HCT116 (cell line): ENCODE data around the gene SMTN.

ENCODE experiments used
- CBX3 ChIP-seq: IDR thresholded peaks from 2 replicates; pipeline ENCODE4 v1.6.1; 2012; ENCODE audit warnings: low read depth
- CEBPB ChIP-seq: IDR thresholded peaks from 2 replicates; pipeline ENCODE4 v1.6.1; 2012; ENCODE audit warnings: low read depth
- CTCF ChIP-seq, 3 experiments: fragments of 200-600 bp in 1 of 3; sonication (generic) in 1 of 3; IDR thresholded peaks in 2 of 3; conservative IDR thresholded peaks in 1 of 3; 2 replicates each; pipeline ENCODE4 v1.5.1; 2012 to 2017; ENCODE audit warnings: low read depth in 2 of 3, low read length in 2 of 3, antibody characterized with exemption in 1 of 3, borderline replicate concordance in 1 of 3, control low read depth in 1 of 3, mild to moderate bottlenecking in 1 of 3, mixed read lengths in 1 of 3, mixed run types in 1 of 3, moderate library complexity in 1 of 3; ENCODE audit not compliant: insufficient read depth in 1 of 3
- EGR1 ChIP-seq: IDR thresholded peaks from 2 replicates; pipeline ENCODE4 v1.6.1; 2012; ENCODE audit warnings: low read depth
- ELF1 ChIP-seq: IDR thresholded peaks from 2 replicates; pipeline ENCODE4 v1.6.1; 2012; ENCODE audit warnings: low read depth, borderline replicate concordance
- EZH2 ChIP-seq: fragments of 200-600 bp; sonication (generic); IDR thresholded peaks from 2 replicates; pipeline ENCODE4 v1.6.1; 2017; ENCODE audit warnings: antibody characterized with exemption, mixed run types
- EZH2phosphoT487 ChIP-seq: fragments of 200-600 bp; IDR thresholded peaks from 2 replicates; pipeline ENCODE4 v1.6.1; 2018; ENCODE audit warnings: antibody characterized with exemption, borderline replicate concordance
- MAX ChIP-seq: IDR thresholded peaks from 2 replicates; pipeline ENCODE4 v1.6.1; 2012
- POLR2A ChIP-seq: IDR thresholded peaks from 2 replicates; pipeline ENCODE4 v1.7.0; 2011; ENCODE audit warnings: borderline replicate concordance; ENCODE audit not compliant: insufficient read depth, insufficient read length; ENCODE audit errors: extremely low read depth
- POLR2AphosphoS5 ChIP-seq: IDR thresholded peaks from 2 replicates; pipeline ENCODE4 v1.6.1; 2011; ENCODE audit warnings: mild to moderate bottlenecking, low read depth, low read length, moderate library complexity
- YY1 ChIP-seq: IDR thresholded peaks from 2 replicates; pipeline ENCODE4 v1.6.1; 2011; ENCODE audit warnings: low read length, low read depth, moderate library complexity, mild to moderate bottlenecking; ENCODE audit not compliant: insufficient replicate concordance; ENCODE audit errors: extremely low read depth
- ZNF274 ChIP-seq: fragments of 200-500 bp; sonication (Bioruptor generic); IDR thresholded peaks from 2 replicates; pipeline ENCODE4 v1.6.1; 2014; ENCODE audit warnings: mild to moderate bottlenecking, low read depth, low read length, inconsistent platforms

- TF ChIP-seq CEBPB (no peak), CTCF (IDR thresholded peaks at IDR 0.05 in 2 of 3, conservative IDR thresholded peaks at IDR 0.05 in 1 of 3; ENCODE audit: borderline replicate concordance in 1 of 3, insufficient read depth in 1 of 3, low read depth in 2 of 3, low read length in 2 of 3) (no peak), ELF1 (no peak), YY1 (no peak), EGR1 (no peak), POLR2AphosphoS5 (no peak), ZNF274 (no peak), MAX (no peak), EZH2phosphoT487 (no peak), POLR2A (no peak), EZH2 (no peak), CBX3 (no peak)
These were observed 35.1 kb upstream of the SMTN start for GRCh38 chr22:31045900-31046538.
